AG04450 (cell line): ENCODE measurements around the gene CFTR. TPM values are rescaled to one million over a fixed set of nuclear protein-coding genes. Genes with fewer than 3 reads are reported as not detected.
A peak's percentile ranks its signal among the peaks of the same experiment; 100 is the strongest.
"Not testable (repeated sequence)": the region's sequence is repeated elsewhere in the genome, so short reads cannot be mapped to it uniquely, and the experiment has no call there.

Experiments used
- CTCF ChIA-PET: fragments of 300-600, 350-600 bp; formaldehyde crosslinking; extraction: SDS; loops from one replicate; lab custom pipeline; 2022; ENCODE audit warnings: antibody characterized with exemption, inconsistent platforms; lab: Charles Lee
- POLR2A ChIA-PET: fragments of 350-600 bp; formaldehyde crosslinking; extraction: SDS; loops from one replicate; lab custom pipeline; 2021; ENCODE audit warnings: antibody characterized with exemption, inconsistent platforms; lab: Yijun Ruan, JAX
- DNase-seq: peaks from one replicate; pipeline ENCODE4 v3.0.0-alpha.2; 2011; ENCODE audit warnings: low read depth, low spot score
- H3K27ac ChIP-seq: one replicate; pipeline ENCODE4 v1.5.1; 2012; ENCODE audit warnings: low read depth, low read length, control low read depth
- H3K27me3 ChIP-seq: one replicate; pipeline ENCODE4 v1.6.0; 2012; ENCODE audit warnings: low read length; ENCODE audit not compliant: control insufficient read depth, insufficient read depth
- H3K4me3 ChIP-seq: 2 replicates; pipeline ENCODE4 v1.5.1; 2011; ENCODE audit warnings: mild to moderate bottlenecking, low read depth, low read length, control low read depth
- H3K9me3 ChIP-seq: 2 replicates; pipeline ENCODE4 v1.5.1; 2012; ENCODE audit warnings: low read length; ENCODE audit not compliant: control insufficient read depth, insufficient read depth
- CTCF ChIP-seq: IDR thresholded peaks from 2 replicates; pipeline ENCODE4 v1.5.1; 2011; ENCODE audit warnings: low read depth, low read length, control low read depth, inconsistent platforms
- polyA plus RNA-seq: library from polyadenylated mRNA; depleted of rRNA; stranded (reverse); fragments of >200 nt; gene quantifications from 2 replicates; pipeline ENCODE4 v1.2.3, GENCODE V29; 2011

Gene CFTR
- polyA plus RNA-seq, 1 experiment, result 0.37 TPM

- H3K27me3 ChIP-seq, result no peaks in the 10 kb centered on the region
- POLR2A ChIA-PET, result no interaction called here
- H3K4me3 ChIP-seq, result no peak overlapping the region
- CTCF ChIA-PET, result interaction anchor here (0.9 to 1.1 kb wide), 2 partner anchors 9 to 248 kb away, joined by 3 to 4 read pairs; no protein-coding TSS in a partner anchor
- DNase-seq, result no peak
- no peaks in the 10 kb centered on the region for H3K9me3 ChIP-seq
- TF ChIP-seq CTCF, result no peak
- no peak overlapping the region for H3K27ac ChIP-seq
These were observed 227.3 kb downstream of the CFTR start for GRCh38 chr7:117707080-117707479.

GRCh38 chr7:117708173-117708572 is 228.3 kb downstream of the CFTR start:
- DNase-seq, H3K9me3 ChIP-seq, H3K27me3 ChIP-seq, POLR2A ChIA-PET, H3K27ac ChIP-seq, H3K4me3 ChIP-seq: not testable (repeated sequence)
- CTCF ChIA-PET, result interaction anchor here (1.1 kb wide), 1 partner anchor 249 kb away, joined by 4 read pairs; no protein-coding TSS in a partner anchor

- DNase-seq, result no peak
- Histone ChIP-seq H3K27me3 (no peaks in the 10 kb centered on the region), H3K27ac (no peak overlapping the region), H3K4me3 (no peak overlapping the region), H3K9me3 (no peaks in the 10 kb centered on the region)
- ChIA-PET CTCF (interaction anchor here (2.9 kb wide), 1 partner anchor 253 kb away, joined by 29 read pairs; no protein-coding TSS in a partner anchor), POLR2A (no interaction called here)
- no peak for TF ChIP-seq CTCF
These were observed 231.7 kb downstream of the CFTR start for GRCh38 chr7:117711556-117711955.

GRCh38 chr7:117715784-117716445 is 236.1 kb downstream of the CFTR start:
- CTCF ChIA-PET, result interaction anchor here (0.6 to 6.0 kb wide), 38 partner anchors 9 to 503 kb away, joined by 3 to 192 read pairs (median 4); no protein-coding TSS in a partner anchor
- no peaks in the 10 kb centered on the region for H3K9me3 ChIP-seq
- no peaks in the 10 kb centered on the region for H3K27me3 ChIP-seq
- TF ChIP-seq CTCF, result peak; percentile 78
- peak; percentile 32 for DNase-seq
- H3K4me3 ChIP-seq, result no peak overlapping the region
- POLR2A ChIA-PET, result no interaction called here
- H3K27ac ChIP-seq, result no peak overlapping the region

GRCh38 chr7:117716707-117717299 is 237.0 kb downstream of the CFTR start:
- ChIA-PET CTCF (interaction anchor here (0.7 to 6.0 kb wide), 19 partner anchors 11 to 439 kb away, joined by 3 to 192 read pairs (median 4); no protein-coding TSS in a partner anchor), POLR2A (no interaction called here)
- Histone ChIP-seq H3K27ac (no peak overlapping the region), H3K4me3 (no peak overlapping the region), H3K27me3 (no peaks in the 10 kb centered on the region), H3K9me3 (no peaks in the 10 kb centered on the region)
- DNase-seq, result no peak
- no peak for TF ChIP-seq CTCF
